NCI-H226 (cell line): ENCODE results near the gene ZNF280D.

Experiments
- DNase-seq: peaks from one replicate; pipeline ENCODE4 v3.0.0-alpha.2; 2015

Gene ZNF280D

GRCh38 chr15:56744701-56745683, 11.7 kb upstream of the ZNF280D start:
- DNase-seq, result no peak

- no peak for DNase-seq
Measured at GRCh38 chr15:56741541-56741940, 8.2 kb upstream of the ZNF280D start.

- DNase-seq, result no peak
Measured at GRCh38 chr15:56739964-56740640, 6.8 kb upstream of the ZNF280D start.

GRCh38 chr15:56739474-56739873, 6.2 kb upstream of the ZNF280D start:
- DNase-seq, result no peak

- no peak for DNase-seq
Measured at GRCh38 chr15:56737791-56738190, 4.5 kb upstream of the ZNF280D start.

DNA sequence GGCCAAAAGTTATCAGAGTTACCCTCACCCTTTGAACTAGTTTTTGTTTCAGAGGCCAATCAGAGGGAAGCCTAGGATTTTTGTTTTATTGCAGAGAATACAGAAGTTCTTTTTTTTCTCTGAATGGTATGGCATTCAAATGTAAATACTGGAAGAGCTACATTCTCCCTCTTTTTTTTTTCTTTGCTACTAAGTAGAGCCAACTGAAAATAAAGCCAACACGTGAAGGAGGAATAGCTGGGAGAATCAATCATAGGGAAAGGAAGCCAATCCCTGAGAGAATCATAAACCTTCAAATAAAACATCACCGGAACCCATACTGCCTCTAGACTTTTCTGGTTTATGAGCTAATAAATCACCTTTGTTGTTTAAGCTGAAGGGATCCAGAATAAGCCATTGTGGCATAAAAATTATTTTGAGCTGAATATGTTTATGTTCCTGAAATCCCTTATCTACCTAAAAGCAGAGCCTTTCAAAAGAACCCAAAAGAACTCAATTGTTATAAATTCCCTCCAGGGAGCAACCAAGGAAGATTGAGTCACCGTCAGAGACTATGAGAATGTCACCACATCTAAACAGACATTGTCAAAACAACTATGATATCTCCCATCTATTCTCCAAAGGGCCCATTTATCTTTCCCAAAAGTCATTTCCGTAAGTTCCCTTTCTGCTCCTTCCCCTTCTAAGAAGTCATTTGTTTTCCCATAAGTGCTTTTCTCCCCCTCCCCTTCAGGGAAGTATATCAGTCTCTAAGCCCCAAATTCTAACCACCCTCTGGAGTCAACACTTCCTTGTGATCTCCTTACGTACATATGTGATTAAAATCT, 3.8 kb upstream of the ZNF280D start:
- DNase-seq, result no peak

DNA sequence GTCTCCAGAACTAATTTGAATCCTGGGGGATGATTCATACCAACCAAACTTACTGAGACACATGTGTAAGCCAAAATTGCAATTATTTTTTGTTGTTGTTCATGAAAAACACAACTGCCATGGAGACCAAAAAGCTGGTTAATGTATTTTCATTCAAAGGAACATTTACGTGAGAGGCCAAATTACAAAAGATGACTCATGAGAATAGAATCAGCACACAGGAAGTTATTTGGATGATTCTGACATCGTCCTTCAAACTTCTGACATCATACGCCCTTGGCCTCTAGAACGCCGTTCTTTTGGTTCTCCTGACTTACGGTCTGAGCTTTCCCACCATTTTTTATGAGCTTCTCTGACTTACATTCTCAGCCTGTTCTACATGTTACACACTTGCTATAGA, 3.0 kb upstream of the ZNF280D start:
- DNase-seq, result peak; percentile 50

GRCh38 chr15:56735589-56735988, 2.3 kb upstream of the ZNF280D start:
- DNase-seq, result no peak

DNA sequence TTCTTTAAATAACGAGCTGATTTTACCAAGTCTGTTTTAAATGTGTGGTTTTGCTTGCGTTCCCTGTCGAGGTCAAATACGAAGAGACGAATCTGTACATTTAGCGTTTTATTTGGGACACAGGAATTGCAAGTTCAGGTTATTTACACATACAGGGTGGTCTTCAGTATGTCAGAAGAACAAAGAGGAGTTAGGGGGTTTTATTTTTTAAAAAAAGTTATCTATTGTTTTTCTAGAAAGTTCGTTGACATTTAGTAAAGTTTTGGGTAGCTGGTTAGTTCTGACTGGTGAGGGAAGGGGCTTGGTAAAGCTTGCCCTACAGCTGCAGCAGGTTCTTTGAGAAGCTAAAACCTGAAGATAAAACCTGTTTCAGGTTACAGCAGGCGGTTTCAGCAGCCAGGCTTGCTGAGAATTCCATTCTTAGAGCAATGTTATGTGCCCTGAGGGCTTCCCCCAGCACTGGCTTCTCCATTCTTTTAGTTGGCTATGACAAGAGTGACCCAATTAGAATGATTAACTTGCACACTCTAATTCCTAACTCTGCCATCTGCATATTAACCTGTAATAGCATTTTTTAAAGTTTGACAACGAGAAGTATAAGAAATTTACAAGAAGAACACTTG, 815 bp upstream of the ZNF280D start:
- no peak for DNase-seq

DNA sequence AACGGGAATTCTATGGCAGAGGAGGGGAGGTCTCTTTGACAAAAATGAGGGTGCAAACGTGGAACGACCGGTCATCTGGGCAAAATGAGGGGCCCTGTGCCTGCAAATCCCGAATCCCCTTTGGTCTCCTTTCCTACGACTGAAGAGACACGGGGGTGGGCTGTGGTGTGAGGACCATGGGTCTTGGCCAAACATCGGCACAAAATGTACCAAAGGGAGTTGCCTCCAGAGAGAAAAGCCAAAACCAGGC, 498 bp downstream of the ZNF280D start:
- no peak for DNase-seq

DNA sequence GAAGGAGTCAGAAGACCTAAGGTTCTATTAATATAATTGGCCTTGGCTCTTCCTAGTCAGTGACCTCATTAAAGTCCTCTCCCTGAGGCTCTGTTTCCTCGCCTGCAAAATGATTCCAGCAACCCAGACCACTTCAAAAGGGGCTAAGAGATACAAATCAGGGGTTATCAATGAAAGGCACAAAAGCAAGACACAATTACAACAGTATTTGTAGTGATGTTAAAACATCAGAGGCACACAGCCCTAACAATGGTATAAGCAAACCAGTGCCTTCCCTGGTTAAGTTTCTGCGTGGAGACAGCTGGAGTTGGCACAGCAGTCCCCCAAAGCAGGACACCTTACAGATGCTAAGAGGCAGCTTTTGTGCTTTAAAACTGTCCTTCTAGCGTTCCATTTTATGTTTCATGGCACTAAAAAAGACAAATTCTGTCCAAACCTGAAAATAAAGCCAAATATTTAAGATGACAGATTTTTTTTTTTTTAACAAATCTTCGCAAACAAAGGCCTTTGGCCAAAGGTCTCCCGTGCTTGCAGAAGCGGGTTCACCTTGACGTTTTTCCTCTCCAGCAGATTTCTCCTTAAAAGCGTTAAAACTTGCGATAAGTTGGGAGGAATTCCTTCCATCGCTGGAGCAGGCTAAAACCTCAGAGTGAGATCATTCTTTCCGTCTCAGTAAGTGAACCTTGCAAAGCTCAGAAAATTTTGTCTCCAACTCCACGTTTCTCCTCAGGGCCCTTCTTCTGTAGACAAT, 999 bp downstream of the ZNF280D start:
- peak; percentile 57 for DNase-seq

GRCh38 chr15:56731548-56731947, 1.8 kb downstream of the ZNF280D start:
- no peak for DNase-seq

DNA sequence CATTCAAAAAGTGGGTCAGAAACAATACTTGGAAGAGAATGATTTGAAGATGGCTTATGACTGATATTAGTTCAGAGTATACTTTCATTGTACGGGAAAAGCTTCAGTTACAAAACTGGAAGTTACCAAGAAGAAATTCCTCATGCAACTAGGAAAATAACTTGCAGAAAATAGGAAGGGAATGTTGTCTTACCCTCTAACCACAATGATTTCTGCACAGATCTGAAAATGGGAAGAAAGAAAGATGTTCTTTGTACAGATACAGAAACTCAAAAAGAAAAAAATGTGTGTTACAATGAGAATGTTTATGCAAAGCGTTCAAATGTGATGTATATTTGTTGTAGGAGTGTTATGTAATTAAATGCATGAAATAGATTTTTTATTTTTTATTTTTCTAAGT, 3.7 kb downstream of the ZNF280D start:
- no peak for DNase-seq

- DNase-seq, result no peak
Measured at GRCh38 chr15:56725386-56725785, 7.9 kb downstream of the ZNF280D start.

- no peak for DNase-seq
Measured at GRCh38 chr15:56724232-56724631, 9.1 kb downstream of the ZNF280D start.

GRCh38 chr15:56723787-56724186, 9.5 kb downstream of the ZNF280D start:
- DNase-seq, result no peak

DNA sequence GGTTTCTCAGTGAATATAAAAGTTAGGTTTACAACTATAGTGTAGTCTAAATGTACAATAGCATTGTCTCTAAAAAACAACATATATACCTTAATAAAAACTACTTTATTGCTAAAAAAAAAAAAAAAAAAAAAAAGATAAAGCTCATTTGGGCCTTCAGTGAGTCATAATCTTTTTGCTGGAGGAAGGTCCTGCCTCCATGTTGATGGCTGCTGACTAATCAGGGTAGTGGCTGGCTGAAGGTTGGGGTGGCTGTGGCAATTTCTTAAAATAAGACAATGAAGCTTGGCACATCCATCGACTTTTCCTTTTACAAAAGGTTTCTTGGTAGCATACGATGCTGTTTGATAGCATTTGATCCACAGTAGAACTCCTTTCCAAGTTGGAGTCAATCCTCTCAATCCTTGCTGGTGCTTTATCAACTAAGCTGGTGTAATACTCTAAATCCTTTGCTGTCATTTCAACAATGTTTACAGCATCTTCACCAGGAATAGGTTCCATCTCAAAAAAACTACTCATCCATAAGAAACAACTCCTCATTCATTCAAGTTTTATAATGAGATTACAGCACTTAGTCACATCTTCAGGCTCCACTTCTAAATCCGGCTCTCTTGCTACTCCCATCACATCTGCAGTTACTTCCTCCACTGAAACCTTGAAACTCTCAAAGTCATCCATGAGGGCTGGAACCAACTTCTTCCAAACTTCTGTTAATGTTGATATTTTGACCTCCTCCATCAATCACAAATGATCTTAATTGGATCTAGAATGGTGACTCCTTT, 13.3 kb downstream of the ZNF280D start:
- peak; percentile 32 for DNase-seq

- DNase-seq, result no peak
Measured at GRCh38 chr15:56719021-56719612, 14.2 kb downstream of the ZNF280D start.

- DNase-seq, result no peak
Measured at GRCh38 chr15:56718560-56718959, 14.7 kb downstream of the ZNF280D start.

DNA sequence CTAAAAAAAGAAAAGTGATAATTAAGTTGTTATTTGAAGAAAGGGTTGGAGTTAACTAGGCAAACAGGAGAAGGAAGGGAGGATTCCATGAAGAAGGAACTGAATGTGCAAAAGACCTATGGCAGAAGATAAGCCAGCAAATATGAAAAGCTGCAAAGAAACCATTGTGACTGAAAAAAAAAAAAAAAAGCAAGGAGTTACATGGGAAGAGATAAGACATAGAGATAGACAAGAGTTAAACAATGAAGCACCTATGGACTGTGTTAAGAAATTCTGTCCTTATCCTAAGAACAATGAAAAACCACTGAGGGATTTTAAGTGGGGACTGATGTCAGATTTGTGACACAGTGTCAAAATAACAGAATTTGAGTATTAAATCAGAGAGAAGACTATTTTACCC, 17.0 kb downstream of the ZNF280D start:
- no peak for DNase-seq

DNA sequence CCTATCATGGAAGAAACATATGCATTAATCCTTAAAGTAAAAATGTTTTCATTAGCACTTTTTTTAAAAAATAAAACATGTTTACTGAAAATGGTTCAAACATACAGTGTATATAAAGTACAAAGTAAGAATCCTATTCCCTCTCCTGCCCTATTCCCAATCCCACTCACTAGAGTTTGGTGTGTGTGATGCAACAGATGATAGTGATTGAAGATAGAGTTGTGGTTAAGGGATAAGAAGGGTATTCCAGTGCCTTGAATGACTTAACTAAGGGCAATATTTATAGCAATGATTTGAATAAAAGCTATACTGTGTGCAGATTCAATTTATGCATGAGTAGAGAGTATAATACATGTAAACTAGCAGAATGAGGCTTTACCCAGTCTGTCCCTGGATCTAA, 18.1 kb downstream of the ZNF280D start:
- DNase-seq, result peak; percentile 29
